Islet of Langerhans (tissue), 1 donor: ENCODE data around the gene MTHFD1.
A peak's percentile ranks its signal among the peaks of the same experiment; 100 is the strongest.

Source experiments
- FAIRE-seq: peaks from one replicate; lab custom pipeline; 2011; peaks lifted over from hg19 to GRCh38; lab: Jason Lieb, UNC

The MTHFD1 gene

DNA sequence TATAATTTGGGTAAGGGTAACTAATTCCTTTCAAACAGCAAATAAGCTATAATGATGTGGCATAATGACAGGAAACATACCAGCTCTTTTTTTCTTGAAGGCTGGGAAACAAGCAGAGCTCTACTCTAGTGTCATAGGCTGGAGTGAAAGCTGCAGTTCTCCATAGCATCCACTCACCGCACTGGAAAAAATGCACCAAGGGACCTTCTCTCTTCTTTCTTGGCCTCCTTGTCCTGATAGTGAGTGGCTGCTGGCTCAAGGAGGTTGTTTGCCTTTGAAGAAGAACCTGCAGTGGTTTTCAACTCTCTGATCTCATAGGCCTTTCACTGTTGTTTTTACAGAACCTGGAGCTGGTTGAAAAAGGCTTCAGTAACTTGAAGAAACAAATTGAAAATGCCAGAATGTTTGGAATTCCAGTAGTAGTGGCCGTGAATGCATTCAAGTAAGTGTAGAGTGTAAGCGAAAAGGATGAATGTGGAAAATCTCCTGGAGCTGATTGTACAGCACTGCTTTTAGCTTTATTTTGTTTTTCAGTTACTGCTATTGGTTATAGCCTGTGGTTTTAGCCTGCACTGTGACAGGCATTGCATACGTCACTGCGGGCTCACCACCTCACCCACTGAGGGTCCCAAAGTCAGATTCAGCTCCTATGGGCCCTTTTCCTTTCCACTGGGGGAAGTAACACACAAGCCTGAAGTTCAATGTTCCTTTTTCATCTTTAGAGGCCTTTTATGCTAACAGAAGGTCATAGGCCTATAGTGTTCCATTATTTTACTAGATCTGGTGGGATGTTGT, 59.9 kb downstream of the MTHFD1 start:
- no peak for FAIRE-seq

DNA sequence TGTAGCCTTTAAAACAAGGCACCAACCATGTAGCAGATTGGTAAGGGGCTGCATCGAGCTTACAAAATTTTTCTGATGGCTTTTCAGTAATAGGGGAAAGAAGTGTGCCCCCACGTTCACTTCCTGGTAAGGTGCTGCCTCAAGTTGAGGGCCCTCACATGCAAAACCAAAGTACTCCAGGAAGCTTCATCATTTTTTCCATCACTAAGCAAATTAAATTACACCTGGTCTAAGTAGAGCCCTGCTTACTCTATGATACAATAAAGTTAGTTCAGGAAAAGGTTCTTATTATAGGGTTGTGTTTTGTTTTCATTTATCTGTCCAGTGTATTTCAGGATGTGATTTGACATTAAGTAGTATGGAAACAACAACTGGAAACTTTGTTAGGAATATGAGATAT, 62.1 kb downstream of the MTHFD1 start:
- FAIRE-seq: no peak

DNA sequence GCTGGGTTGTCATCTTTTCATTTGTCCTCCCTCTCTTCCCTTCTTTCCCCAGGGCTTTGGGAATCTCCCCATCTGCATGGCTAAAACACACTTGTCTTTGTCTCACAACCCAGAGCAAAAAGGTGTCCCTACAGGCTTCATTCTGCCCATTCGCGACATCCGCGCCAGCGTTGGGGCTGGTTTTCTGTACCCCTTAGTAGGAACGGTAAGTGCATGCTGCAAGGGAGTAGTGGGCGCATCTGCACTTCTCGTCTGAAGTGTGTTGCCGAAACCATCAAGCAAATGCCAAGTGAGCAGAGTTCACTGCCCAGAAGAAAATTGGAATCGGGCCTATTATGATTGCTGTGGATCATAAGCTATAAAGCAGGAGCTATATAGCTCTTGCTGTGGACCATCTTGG, 66.5 kb downstream of the MTHFD1 start:
- no peak for FAIRE-seq

DNA sequence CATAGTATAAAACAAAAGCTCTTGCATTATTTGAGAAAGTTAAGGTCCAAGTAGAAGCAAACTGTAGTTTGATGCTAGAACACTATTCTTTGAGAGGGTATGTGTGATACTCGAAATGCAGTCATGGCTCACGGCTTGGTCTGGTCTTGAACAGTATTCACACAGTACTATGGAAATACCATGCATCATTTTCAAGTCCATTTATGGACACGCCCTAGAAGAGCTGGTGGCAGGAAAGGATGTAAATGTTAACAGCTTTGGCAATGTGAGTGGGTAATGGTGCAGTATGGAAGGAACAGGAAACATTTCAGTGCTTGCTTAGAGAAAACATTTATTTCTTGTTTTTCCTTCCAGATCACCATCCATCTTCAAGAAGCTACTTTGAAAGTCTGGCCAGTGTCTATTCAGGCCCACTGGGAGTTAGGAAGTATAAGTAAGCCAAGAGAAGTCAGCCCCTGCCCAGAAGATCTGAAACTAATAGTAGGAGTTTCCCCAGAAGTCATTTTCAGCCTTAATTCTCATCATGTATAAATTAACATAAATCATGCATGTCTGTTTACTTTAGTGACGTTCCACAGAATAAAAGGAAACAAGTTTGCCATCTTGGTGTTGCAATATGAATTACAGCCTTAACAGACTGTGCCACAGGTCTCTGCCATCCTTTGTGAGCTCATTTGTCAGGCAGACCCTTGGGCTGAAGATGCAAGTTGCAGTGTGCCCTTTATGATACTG, 71.4 kb downstream of the MTHFD1 start:
- no peak for FAIRE-seq

DNA sequence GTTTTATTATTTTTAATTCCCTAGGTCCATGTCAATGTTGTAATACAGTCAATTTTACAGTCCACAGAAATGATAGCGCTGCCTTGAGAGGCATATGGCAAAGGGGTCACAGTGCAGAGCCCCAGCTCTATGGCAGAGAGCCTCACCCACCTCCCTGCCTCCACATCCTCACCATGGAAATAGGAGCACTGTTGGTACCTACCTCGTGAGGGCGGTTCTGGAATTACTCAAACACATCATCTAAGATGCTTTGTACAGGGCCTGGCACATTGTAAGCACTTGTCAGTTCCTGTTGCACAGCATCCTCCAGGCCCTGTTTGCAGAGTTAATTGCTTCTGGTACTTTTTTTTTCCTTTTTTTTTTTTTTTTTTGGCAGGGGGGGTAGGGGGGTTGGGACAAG, 73.1 kb downstream of the MTHFD1 start:
- FAIRE-seq: no peak

DNA sequence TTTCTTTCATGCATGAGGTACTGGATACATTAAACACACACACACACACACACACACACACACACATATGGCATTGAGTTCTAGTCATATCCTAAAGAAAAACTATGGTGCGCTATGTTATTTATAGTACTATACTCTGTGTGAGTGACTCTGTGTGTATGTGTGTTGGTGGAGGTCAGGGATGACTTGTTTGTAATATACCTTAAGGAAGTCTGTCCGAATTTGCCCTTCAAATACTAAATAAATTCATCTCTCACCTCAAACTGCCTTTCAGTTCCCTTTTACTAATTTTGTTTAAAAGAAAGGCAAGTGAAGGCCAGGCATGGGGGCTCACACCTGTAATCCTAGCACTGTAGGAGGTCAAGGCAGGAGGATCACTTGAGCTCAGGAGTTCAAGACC, 75.0 kb downstream of the MTHFD1 start:
- no peak for FAIRE-seq

DNA sequence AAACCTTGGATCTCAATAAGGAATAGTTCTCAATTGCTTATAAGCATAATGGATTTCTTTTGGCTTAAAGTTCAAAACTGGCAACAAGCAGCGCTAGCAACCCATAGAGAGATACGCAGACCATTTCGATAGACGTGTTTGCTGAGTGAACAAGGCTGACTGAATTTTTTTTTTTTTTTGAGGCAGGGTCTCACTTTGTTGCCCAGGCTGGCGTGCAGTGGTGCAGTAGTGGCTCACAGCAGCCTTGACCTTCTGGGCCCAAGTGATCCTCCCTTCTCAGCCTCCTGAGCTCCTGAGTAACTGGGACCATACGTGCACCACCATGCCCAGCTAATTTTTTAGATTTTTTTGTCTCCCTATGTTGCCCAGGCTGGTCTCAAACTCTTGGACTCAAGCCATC, 75.7 kb downstream of the MTHFD1 start:
- FAIRE-seq: no peak

DNA sequence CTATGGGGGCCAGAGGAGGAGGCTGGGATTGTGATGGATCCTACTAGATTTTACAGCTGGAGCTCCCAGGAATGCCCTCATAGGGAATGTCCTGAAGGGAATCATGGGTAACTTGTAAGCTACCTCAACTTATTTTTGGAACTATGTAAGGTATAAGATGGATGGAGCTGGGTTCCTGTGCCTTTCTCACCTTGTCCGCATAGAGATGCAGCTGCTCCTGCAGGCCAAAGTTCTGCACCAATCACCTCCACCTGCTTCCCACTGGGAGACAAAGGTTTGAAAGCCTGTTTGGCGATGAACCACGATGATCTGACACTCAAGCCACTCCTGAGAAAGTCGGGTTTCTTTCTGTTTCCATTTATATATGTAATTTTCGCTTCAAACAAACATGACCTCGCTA, 76.5 kb downstream of the MTHFD1 start:
- no peak for FAIRE-seq

DNA sequence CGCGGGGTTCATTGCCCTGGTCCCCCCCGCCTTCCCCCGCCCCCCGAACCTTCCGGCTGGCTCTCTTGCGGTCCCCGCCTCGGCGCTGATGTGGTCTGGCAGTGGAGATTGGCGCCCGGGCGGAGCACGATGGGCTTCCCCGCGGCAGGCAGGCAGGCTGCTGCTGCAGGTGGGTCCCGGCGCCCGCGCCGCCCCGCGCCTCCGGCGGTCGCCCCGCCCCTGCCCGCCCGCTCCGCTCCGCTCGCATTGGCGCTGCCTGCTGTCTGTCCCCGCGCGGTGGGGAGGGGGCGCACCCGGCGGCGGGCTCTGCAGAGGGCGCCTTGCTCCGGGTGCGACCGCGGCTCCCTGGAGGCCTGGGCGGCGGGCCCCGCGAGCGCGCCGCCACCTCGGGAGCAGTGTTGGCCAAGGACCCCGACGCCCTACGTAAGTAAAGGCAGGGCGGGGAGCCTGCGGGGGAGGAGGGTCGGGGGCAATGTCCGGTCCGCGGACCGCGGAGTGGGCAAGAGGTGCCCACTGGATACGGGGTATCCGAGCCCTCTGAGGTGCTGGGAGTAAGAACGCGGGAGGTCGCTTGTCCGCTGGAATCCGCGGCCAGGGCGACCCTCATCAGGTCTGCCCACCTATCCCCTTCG, 77.2 kb downstream of the MTHFD1 start, which contains the start of gene AKAP5:
Gene AKAP5, plus strand, starts transcription at position 309 of the 632 bp plus-strand sequence. CDS start 2,896 bp downstream, outside the sequence.
- no peak for FAIRE-seq

DNA sequence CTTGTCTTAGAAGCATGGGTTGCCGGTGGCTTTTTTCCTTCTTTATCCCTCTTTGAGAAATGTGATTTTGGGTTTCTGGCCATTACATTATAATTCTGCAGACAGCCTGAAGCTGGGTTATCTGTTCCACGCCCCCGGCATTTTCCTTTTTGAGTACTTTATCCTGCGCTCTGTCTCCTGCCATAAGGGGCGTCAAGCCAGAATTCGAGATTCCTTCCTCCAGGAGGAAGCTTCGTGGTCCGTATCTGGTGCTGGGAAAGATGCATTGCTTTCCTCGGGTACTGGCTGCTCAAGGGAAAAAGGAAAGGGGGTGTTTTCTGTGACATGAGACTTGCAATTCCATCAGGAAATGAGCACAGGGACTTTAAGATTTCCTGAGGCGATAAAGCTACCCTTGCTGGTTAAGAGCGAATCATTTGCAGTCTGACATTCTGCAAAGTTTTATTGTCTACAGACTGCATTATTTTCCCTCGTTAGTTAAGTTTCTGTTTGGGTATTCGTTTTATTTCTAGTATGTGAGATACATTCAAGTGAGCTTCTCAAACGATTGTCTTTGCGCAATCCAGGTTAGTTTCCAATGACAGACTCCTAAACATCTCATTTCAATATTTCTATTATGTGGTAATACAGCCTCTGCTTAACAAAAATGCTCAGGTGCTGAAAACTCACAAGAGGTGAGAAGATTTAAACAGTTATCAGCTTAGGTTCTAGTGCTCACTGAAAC, 77.8 kb downstream of the MTHFD1 start:
- no peak for FAIRE-seq

DNA sequence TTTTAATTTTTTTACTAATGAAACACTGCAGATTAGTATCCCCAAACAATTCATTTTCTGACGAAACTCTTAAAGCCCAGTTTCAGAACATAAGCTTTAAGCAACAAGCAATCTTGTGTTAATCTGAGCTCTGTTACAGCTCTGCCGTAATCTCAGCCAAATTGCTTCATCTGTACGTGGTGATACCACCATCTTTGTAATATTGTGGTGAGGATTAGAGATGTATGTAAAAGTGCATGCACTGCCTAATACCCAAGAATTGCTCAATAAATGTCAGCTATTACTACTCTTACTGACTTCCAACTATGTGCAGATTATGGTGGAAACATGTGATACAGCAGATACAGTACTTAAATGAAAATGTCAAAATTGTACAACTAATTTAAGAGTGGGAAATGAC, 78.9 kb downstream of the MTHFD1 start:
- no peak for FAIRE-seq

DNA sequence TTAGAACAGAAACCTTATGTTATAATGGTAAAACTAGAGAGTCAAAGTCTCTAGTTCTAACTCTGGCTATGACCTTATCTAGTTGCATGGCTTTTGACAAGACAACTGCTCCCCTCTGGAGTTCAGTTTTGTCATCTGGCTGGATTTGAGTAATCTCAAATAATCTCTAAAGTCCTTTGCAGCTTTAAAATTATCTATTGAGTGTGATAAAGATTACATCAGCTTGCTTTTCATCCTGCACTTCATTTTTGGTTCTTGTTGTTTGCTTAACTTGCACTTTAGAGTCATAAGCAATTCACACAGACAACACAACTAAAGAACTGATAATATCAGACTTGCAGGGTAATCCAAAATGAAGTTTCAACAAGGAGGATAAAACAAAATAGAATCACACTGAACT, 79.4 kb downstream of the MTHFD1 start:
- no peak for FAIRE-seq

DNA sequence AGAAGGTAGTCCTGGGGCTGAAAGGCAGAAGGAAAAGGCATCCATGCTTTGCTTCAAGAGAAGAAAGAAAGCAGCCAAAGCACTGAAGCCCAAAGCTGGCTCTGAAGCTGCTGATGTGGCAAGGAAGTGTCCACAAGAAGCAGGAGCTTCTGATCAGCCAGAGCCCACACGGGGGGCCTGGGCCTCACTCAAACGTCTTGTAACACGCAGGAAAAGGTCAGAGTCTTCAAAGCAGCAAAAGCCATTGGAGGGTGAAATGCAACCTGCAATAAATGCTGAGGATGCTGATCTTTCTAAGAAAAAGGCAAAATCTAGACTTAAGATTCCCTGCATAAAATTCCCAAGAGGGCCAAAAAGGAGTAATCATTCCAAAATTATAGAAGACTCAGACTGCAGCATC, 80.3 kb downstream of the MTHFD1 start:
- FAIRE-seq: no peak

DNA sequence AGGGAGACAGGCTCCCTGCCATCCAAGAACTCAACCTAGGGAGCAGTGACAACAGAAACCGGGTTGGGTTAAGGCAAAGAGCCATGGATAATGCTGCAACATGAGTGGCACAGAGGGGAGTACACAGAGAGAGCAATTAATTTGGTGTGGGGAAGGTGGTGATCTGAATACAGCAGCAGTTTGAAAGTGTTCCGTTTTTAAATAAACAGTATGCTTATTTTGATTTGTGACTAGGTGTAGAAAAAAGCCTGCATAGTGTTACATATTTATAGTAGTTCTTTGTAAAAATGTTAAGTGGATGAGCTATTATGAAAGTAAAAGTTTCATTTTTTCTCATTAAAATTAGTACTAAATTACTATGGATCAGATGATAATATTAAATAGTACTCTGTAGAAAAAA, 85.9 kb downstream of the MTHFD1 start:
- FAIRE-seq: no peak

DNA sequence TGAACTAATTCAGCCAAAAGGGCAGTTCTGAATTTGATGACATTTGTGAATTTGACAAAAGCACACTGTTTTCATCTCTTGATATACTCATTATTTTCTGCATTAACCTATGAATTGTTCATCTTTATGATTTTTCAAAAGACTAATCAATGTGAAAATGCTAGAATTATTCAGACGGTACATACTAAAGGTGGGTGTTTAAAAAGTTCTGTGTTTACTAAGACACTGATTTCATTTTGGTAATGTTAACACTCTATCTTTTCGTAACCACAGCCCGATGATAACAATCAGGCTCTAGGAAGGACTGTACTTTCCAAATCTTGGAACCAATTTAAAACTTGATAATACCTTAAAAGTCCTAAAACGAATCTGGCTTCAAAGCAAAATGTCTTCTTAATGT, 86.5 kb downstream of the MTHFD1 start:
- FAIRE-seq: no peak

DNA sequence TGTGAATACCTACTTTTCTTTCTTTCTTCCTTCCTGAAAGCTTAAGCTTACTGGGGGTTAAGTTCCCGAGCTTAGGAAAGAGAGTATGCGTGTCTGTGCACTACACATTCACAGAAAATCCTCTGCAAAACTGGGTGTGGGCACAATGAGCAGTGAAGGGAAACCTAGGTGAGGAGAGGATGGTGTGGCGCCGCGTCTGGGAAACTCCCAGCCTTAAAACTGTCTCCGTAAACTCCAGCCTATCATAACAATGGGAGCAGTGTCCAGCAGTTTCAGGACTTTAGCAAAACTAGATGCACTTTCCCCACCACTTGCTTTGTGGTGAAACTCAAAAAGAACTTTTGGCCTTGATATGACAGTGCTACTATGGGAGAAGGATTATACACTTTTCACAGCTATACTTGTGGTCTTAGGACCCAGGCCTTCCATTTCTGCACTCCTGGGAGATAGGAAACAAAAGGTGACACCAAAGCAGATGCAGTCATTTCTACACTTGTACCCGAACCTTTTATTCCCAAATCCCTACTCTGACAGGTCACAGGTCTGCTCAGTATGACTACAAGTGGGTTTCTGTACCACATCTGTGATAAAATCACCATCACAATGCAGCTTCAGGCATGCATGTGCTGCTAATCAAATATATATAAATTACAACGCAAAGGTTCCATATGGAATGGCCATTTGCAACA, 87.6 kb downstream of the MTHFD1 start:
- FAIRE-seq: no peak

DNA sequence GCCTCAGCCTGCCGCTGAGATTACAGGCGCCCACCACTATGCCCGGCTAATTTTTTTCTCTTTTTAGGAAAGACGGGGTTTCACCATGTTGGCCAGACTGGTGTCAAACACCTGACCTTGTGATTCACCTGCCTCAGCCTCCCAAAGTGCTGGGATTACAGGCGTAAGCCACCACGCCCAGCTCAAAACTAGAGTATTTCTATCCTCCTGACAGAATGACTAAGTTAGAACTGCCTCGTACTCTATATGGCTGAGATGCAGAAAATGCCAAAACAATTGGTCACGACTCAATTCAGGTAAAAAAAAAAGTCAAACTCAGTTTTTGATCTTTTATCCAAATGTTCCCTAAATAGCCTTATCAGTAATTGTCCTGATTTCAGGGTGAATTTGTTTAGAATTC, 88.3 kb downstream of the MTHFD1 start:
- no peak for FAIRE-seq

DNA sequence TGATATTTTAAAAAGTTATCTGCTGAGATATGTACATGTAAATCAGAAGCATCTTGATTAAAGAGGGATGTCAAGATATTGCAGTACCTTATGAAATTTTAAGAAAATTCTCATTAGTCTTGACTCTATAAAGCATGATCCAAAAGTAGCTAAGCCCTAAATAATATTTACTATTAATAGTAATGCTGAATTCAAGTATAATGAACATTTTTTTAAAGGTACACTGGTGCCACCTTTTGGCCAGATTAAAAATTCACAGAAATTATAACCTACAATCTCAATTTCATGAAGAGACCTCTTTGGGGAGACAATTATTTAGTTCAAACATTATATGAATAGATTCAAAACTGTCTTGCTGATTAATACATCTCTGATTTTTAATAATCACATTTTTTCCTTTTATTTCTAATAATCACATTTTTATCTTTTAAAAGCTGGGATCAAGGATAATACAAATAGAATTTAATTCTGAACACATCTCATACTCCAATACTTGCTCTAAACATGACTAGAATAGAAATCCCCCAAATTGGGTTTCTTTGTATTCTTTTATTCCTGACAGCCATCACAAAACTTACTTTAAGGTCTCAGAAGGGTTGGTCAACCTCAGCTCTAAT, 90.6 kb downstream of the MTHFD1 start:
- peak; percentile 95 for FAIRE-seq

DNA sequence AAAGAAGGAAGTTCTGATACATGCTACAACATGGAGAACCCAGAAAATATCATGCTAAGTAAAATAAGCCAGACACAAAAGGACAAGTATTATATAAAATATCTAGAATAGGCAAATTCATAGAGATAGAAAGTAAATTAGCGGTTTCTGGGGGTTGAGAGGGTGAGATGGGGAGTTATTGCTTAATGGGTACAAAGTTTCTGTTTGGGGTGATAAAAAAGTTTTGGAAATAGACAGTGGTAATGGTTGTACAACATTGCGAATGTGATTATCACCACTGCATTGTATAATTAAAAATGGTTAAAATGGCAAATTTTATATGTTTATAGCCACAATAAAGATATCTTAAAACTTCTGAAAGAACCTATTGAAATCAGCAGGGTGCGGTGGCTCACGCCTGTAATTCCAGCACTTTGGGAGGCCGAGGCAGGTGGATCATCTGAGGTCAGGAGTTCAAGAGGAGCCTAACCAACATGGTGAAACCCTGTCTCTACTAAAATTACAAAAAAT, 100.5 kb downstream of the MTHFD1 start:
- no peak for FAIRE-seq

DNA sequence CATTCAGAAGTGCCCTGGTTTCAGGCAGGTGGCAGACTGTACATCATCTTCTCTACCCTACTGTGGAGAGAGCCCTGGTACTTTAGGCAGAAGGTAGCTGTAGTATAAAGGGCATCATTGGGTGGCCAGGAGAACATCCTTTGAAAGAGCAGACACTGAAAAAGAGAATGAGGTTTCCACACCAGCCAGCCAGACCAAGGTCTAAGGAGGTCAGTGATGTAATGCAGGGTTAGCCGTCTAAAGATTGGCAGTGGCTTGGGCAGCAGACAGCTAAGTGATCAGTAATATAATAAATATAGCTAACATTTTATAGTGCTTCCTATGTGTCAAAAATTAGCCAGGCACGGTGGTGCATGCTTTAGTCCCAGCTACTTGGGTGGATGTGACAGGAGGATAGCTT, 103.5 kb downstream of the MTHFD1 start:
- FAIRE-seq: no peak

DNA sequence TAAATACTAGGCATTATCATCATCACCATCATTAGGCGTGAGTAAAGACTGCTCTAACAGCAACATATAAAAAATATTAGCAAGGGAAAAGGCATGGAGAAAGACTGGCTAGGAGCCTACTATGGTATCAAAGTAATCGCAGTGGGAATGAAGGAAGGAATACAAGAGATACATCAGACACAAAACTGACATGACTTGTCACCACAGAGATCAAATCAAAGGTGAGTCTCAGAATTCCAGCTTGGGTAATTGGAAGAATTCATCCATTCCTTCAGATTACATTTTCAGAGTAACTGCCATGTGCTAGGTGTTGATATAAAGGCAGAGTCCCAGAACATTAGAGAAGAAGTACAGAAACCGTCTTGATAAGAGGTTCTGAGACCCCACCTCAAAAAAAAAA, 105.3 kb downstream of the MTHFD1 start:
- no peak for FAIRE-seq
